ENCODE results near the gene EIF5. TPM values are rescaled to one million over a fixed set of nuclear protein-coding genes. Genes with fewer than 3 reads are reported as not detected.

Gene EIF5
- total and polyA plus RNA-seq, 4 donors, result 121 to 435 (median 192) TPM

DNA sequence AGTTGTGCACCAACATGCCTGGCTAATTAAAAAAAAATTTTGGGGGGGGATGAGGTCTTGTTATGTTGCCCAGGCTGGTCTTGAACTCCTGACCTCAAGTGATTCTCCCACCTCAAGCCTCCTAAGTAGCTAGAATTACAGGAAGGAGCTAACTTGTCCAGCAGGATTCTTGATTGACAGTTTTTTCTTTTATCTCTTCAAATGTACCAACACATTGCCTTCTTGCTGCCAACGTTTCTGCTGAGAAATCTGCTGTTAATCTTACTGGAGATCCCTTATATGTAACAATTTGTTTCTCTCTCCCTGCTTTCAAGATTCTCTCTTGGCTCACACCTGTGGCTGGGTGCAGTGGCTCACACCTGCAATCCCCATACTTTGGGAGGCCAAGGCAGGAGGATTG lies 28.7 kb downstream of the EIF5 start (continued):
- TF ChIP-seq, protein P1, sequence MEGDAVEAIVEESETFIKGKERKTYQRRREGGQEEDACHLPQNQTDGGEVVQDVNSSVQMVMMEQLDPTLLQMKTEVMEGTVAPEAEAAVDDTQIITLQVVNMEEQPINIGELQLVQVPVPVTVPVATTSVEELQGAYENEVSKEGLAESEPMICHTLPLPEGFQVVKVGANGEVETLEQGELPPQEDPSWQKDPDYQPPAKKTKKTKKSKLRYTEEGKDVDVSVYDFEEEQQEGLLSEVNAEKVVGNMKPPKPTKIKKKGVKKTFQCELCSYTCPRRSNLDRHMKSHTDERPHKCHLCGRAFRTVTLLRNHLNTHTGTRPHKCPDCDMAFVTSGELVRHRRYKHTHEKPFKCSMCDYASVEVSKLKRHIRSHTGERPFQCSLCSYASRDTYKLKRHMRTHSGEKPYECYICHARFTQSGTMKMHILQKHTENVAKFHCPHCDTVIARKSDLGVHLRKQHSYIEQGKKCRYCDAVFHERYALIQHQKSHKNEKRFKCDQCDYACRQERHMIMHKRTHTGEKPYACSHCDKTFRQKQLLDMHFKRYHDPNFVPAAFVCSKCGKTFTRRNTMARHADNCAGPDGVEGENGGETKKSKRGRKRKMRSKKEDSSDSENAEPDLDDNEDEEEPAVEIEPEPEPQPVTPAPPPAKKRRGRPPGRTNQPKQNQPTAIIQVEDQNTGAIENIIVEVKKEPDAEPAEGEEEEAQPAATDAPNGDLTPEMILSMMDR (IDR thresholded peaks at IDR 0.05; ENCODE audit: low read depth, low read length, missing input control), result no peak

- no peaks in the 10 kb centered on the region for H3K36me3 ChIP-seq (ENCODE audit: control insufficient read depth in 4 of 4, insufficient read depth in 3 of 4, low read depth in 1 of 4, low read length in 3 of 4)
- H3K4me3 ChIP-seq (ENCODE audit: low read depth in 1 of 3, low read length in 3 of 3), result no peak overlapping the region
- no peak overlapping the region for H3K9ac ChIP-seq (ENCODE audit: low read depth in 1 of 2, low read length in 2 of 2)
- WGBS, result 84% methylated on average over 6 of the region's 6 CpGs
- no peak for TF ChIP-seq RXRA (IDR thresholded peaks at IDR 0.05)
- TF ChIP-seq NR2F2 (IDR thresholded peaks at IDR 0.05), result no peak
- no peak for TF ChIP-seq RAD21 (IDR thresholded peaks at IDR 0.05)
- TF ChIP-seq, protein P2, sequence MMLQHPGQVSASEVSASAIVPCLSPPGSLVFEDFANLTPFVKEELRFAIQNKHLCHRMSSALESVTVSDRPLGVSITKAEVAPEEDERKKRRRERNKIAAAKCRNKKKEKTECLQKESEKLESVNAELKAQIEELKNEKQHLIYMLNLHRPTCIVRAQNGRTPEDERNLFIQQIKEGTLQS (IDR thresholded peaks at IDR 0.05), result no peak
- TF ChIP-seq FOXA2 (IDR thresholded peaks at IDR 0.05), result no peak
- TF ChIP-seq, protein P1 (IDR thresholded peaks at IDR 0.05; ENCODE audit: low read depth, low read length, missing input control), result no peak
- no peak for TF ChIP-seq HNF4A (conservative IDR thresholded peaks at IDR 0.05)
- TF ChIP-seq, protein P3, sequence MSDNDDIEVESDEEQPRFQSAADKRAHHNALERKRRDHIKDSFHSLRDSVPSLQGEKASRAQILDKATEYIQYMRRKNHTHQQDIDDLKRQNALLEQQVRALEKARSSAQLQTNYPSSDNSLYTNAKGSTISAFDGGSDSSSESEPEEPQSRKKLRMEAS (IDR thresholded peaks at IDR 0.05), result no peak
- no peak for TF ChIP-seq TAF1 (conservative IDR thresholded peaks at IDR 0.05)
- TF ChIP-seq FOXA1 (IDR thresholded peaks at IDR 0.05), result no peak
- no peak for TF ChIP-seq JUND (IDR thresholded peaks at IDR 0.05)
- TF ChIP-seq EGR1 (IDR thresholded peaks at IDR 0.05; ENCODE audit: low read depth in 2 of 2), result no peak
- TF ChIP-seq YY1 (IDR thresholded peaks at IDR 0.05), result no peak
- TF ChIP-seq GABPA (IDR thresholded peaks at IDR 0.05 in 1 of 2, conservative IDR thresholded peaks at IDR 0.05 in 1 of 2), result no peak
- no peak overlapping the region for H3K27ac ChIP-seq (ENCODE audit: low read depth in 1 of 2, low read length in 2 of 2)
- H3K4me1 ChIP-seq (ENCODE audit: control insufficient read depth in 4 of 4, insufficient read depth in 4 of 4, low read length in 3 of 4), result no peaks in the 10 kb centered on the region
- no peak for DNase-seq (ENCODE audit: low spot score)
- H3K27me3 ChIP-seq (ENCODE audit: control insufficient read depth in 4 of 4, insufficient read depth in 4 of 4, low read length in 3 of 4), result no peaks in the 10 kb centered on the region
- peaks cover 0 to 3% (median 1%) of the 10 kb centered on the region in 4 donors for H3K9me3 ChIP-seq (ENCODE audit: control insufficient read depth in 4 of 4, low read length in 3 of 4)
Observed at GRCh38 chr14:103366741-103367140, 32.7 kb downstream of the EIF5 start.

DNA sequence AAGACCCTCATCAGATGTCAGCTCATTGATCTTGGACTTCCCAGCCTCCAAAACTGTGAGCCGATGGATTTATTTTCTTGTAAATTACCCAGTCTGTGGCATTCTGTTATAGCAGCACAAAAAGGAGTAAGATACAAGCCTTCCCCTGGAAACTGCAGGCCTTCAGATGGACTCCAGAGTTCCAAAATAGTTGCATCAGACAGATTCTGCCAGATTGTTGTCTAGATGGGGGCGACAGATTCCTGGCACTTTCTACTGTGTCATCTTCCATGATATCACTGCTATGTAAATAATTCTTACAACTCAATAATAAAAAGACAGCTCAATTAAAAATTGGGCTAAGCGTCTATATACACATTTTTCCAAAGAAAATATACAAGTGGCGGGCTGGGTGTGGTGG lies 34.0 kb downstream of the EIF5 start:
- Histone ChIP-seq H3K9ac (ENCODE audit: low read depth in 1 of 2, low read length in 2 of 2) (no peak overlapping the region), H3K4me1 (ENCODE audit: control insufficient read depth in 4 of 4, insufficient read depth in 4 of 4, low read length in 3 of 4) (no peaks in the 10 kb centered on the region), H3K27me3 (ENCODE audit: control insufficient read depth in 4 of 4, insufficient read depth in 4 of 4, low read length in 3 of 4) (no peaks in the 10 kb centered on the region)
- TF ChIP-seq NR2F2 (IDR thresholded peaks at IDR 0.05), result no peak
- TF ChIP-seq JUND (IDR thresholded peaks at IDR 0.05), result no peak
- TF ChIP-seq FOXA1 (IDR thresholded peaks at IDR 0.05), result no peak
- TF ChIP-seq, protein P1 (IDR thresholded peaks at IDR 0.05; ENCODE audit: low read depth, low read length, missing input control), result no peak
- TF ChIP-seq EGR1 (IDR thresholded peaks at IDR 0.05; ENCODE audit: low read depth in 2 of 2), result no peak
- TF ChIP-seq SP1 (IDR thresholded peaks at IDR 0.05), result no peak
- TF ChIP-seq YY1 (IDR thresholded peaks at IDR 0.05), result no peak
- no peak for TF ChIP-seq HNF4A (conservative IDR thresholded peaks at IDR 0.05)
- TF ChIP-seq REST (IDR thresholded peaks at IDR 0.05), result no peak
- TF ChIP-seq, protein P2 (IDR thresholded peaks at IDR 0.05), result no peak
- TF ChIP-seq FOXA2 (IDR thresholded peaks at IDR 0.05), result no peak
- TF ChIP-seq RAD21 (IDR thresholded peaks at IDR 0.05), result no peak
- no peak for TF ChIP-seq TAF1 (conservative IDR thresholded peaks at IDR 0.05)
- TF ChIP-seq RXRA (IDR thresholded peaks at IDR 0.05), result no peak

More for the DNA sequence above, 34.0 kb downstream of the EIF5 start:
- no peak for DNase-seq (ENCODE audit: low spot score)
- no peaks in the 10 kb centered on the region for H3K36me3 ChIP-seq (ENCODE audit: control insufficient read depth in 4 of 4, insufficient read depth in 3 of 4, low read depth in 1 of 4, low read length in 3 of 4)
- peaks cover 0 to 2% (median 0%) of the 10 kb centered on the region in 4 donors for H3K9me3 ChIP-seq (ENCODE audit: control insufficient read depth in 4 of 4, low read length in 3 of 4)
- H3K4me3 ChIP-seq (ENCODE audit: low read depth in 1 of 3, low read length in 3 of 3), result no peak overlapping the region
- WGBS, result 83% methylated on average over 4 of the region's 4 CpGs
- H3K27ac ChIP-seq (ENCODE audit: low read depth in 1 of 2, low read length in 2 of 2), result no peak overlapping the region

Measured in liver (tissue), 9 donors.